GM23338 (cell line): Measurements from ENCODE around the gene TNNC1. TPM values are rescaled to one million over a fixed set of nuclear protein-coding genes. Genes with fewer than 3 reads are reported as not detected.

Experiments used
- ATAC-seq: fragments of 200-7000 bp; cut with Tn5 transposase; 3 replicates; pipeline ENCODE4 v1.9.1; 2020
- DNase-seq: peaks from one replicate; pipeline ENCODE4 v3.0.0-alpha.2; 2015; ENCODE audit warnings: low spot score
- H2AFZ ChIP-seq: fragments of 200-600 bp; sonication (generic); 2 replicates; pipeline ENCODE4 v1.8.0; 2016; ENCODE audit warnings: antibody characterized with exemption, mild to moderate bottlenecking, moderate library complexity
- H3F3A ChIP-seq: fragments of 200-600 bp; sonication (generic); replicated peaks from 2 replicates; pipeline ENCODE4 v1.8.0; 2017; ENCODE audit warnings: antibody characterized with exemption, mixed run types, low read depth
- H3K27ac ChIP-seq: fragments of 200-600 bp; sonication (generic); 2 replicates; pipeline ENCODE4 v1.6.1; 2016; ENCODE audit warnings: low read depth
- H3K27me3 ChIP-seq: fragments of 200-600 bp; sonication (generic); 2 replicates; pipeline ENCODE4 v1.8.0; 2016; ENCODE audit warnings: mild to moderate bottlenecking, mixed run types, moderate library complexity; ENCODE audit not compliant: insufficient read depth
- H3K36me3 ChIP-seq: fragments of 200-600 bp; sonication (generic); 2 replicates; pipeline ENCODE4 v1.8.0; 2016; ENCODE audit warnings: mild to moderate bottlenecking; ENCODE audit not compliant: insufficient read depth
- H3K4me1 ChIP-seq: fragments of 200-600 bp; sonication (generic); 2 replicates; pipeline ENCODE4 v1.8.0; 2016; ENCODE audit warnings: mild to moderate bottlenecking, moderate library complexity; ENCODE audit not compliant: insufficient read depth
- H3K4me2 ChIP-seq: fragments of 200-600 bp; sonication (generic); 2 replicates; pipeline ENCODE4 v1.7.1; 2017; ENCODE audit warnings: mixed run types
- H3K4me3 ChIP-seq: fragments of 200-600 bp; sonication (generic); 2 replicates; pipeline ENCODE4 v1.6.1; 2016; ENCODE audit warnings: mixed run types
- H3K79me2 ChIP-seq: fragments of 200-600 bp; sonication (generic); replicated peaks from 2 replicates; pipeline ENCODE4 v1.8.0; 2017; ENCODE audit warnings: mild to moderate bottlenecking; ENCODE audit not compliant: insufficient read depth
- H3K9me2 ChIP-seq: fragments of 200-600 bp; sonication (generic); 2 replicates; pipeline ENCODE4 v1.8.0; 2017; ENCODE audit not compliant: insufficient read depth
- H4K20me1 ChIP-seq: fragments of 200-600 bp; sonication (generic); replicated peaks from 2 replicates; pipeline ENCODE4 v1.8.0; 2017; ENCODE audit warnings: mild to moderate bottlenecking; ENCODE audit not compliant: insufficient read depth
- H3K27ac Mint-ChIP-seq: 2 replicates; pipeline ENCODE4 v1.8.0; 2020; ENCODE audit warnings: inconsistent platforms, mild to moderate bottlenecking, moderate library complexity, mixed read lengths
- H3K27me3 Mint-ChIP-seq: 3 replicates; pipeline ENCODE4 v1.8.0; 2022; ENCODE audit warnings: low read depth, mild to moderate bottlenecking, moderate library complexity, mixed read lengths, inconsistent platforms; ENCODE audit not compliant: insufficient read depth, poor library complexity
- H3K36me3 Mint-ChIP-seq: 3 replicates; pipeline ENCODE4 v1.8.0; 2021; ENCODE audit warnings: low read depth, mild to moderate bottlenecking, inconsistent platforms, moderate library complexity, mixed read lengths
- H3K4me1 Mint-ChIP-seq: 3 replicates; pipeline ENCODE4 v1.8.0; 2020; ENCODE audit warnings: mild to moderate bottlenecking, inconsistent platforms, mixed read lengths
- H3K4me3 Mint-ChIP-seq: 3 replicates; pipeline ENCODE4 v1.8.0; 2021; ENCODE audit warnings: moderate library complexity, mild to moderate bottlenecking, inconsistent platforms, mixed read lengths
- H3K9me3 Mint-ChIP-seq: 3 replicates; pipeline ENCODE4 v1.8.0; 2020; ENCODE audit warnings: moderate library complexity, mild to moderate bottlenecking, inconsistent platforms, mixed read lengths
- CREB1 ChIP-seq: fragments of 250-450 bp; sonication (Bioruptor Pico); IDR thresholded peaks from 2 replicates; pipeline ENCODE4 v1.5.0; 2020; ENCODE audit warnings: low read depth, mild to moderate bottlenecking, moderate library complexity
- EZH2 ChIP-seq: fragments of 200-600 bp; sonication (generic); IDR thresholded peaks from one replicate; pipeline ENCODE4 v1.8.0; 2017; ENCODE audit warnings: antibody characterized with exemption, mild to moderate bottlenecking, low read depth; ENCODE audit not compliant: unreplicated experiment
- EZH2phosphoT487 ChIP-seq: fragments of 200-600 bp; sonication (generic); IDR thresholded peaks from one replicate; pipeline ENCODE4 v1.8.1; 2018; ENCODE audit warnings: antibody characterized with exemption; ENCODE audit not compliant: unreplicated experiment
- JUNB ChIP-seq: IDR thresholded peaks from one replicate; pipeline ENCODE4 v1.6.1; 2016; ENCODE audit warnings: antibody characterized with exemption; ENCODE audit not compliant: unreplicated experiment
- NANOG ChIP-seq: IDR thresholded peaks from 2 replicates; pipeline ENCODE4 v1.6.1; 2016; ENCODE audit warnings: antibody characterized with exemption, borderline replicate concordance
- POLR2AphosphoS5 ChIP-seq: IDR thresholded peaks from 2 replicates; pipeline ENCODE4 v1.6.1; 2016; ENCODE audit warnings: antibody characterized with exemption, low read depth
- STAT1 ChIP-seq: IDR thresholded peaks from one replicate; pipeline ENCODE4 v1.6.1; 2016; ENCODE audit warnings: antibody characterized with exemption; ENCODE audit not compliant: unreplicated experiment
- ZNF114 ChIP-seq: fragments of 250-450 bp; sonication (Bioruptor Pico); IDR thresholded peaks from 2 replicates; pipeline ENCODE4 v1.5.0; 2020; ENCODE audit warnings: mild to moderate bottlenecking, moderate library complexity
- ZNF331 ChIP-seq: fragments of 250-450 bp; sonication (Bioruptor Pico); IDR thresholded peaks from 2 replicates; pipeline ENCODE4 v1.5.0; 2020; ENCODE audit warnings: low read depth, mild to moderate bottlenecking, moderate library complexity
- polyA plus RNA-seq: library from polyadenylated mRNA; unstranded; fragments of >200 nt; fragmentation: Nextera tagmentation; extraction: Ambion mirVana; gene quantifications from 2 replicates; pipeline ENCODE4 v1.2.1, GENCODE V29; 2016
- total RNA-seq: library from RNA; depleted of rRNA; stranded (reverse); fragments of >200 nt; shearing (Covaris generic); gene quantifications from 2 replicates; pipeline ENCODE4 v1.2.3, GENCODE V29; 2014
- TF ChIP-seq, protein P1 (sequence below), 2 experiments: fragments of 200-600 bp in 1 of 2; sonication (generic) in 1 of 2; conservative IDR thresholded peaks; 2 replicates each; pipeline versions ENCODE4 v1.5.1 to v1.6.1; 2016 to 2017; ENCODE audit warnings: antibody characterized with exemption in 2 of 2, low read depth in 2 of 2, mild to moderate bottlenecking in 2 of 2, moderate library complexity in 1 of 2
- TF ChIP-seq, protein P2 (sequence below): fragments of 250-450 bp; sonication (Bioruptor Pico); IDR thresholded peaks from 2 replicates; pipeline ENCODE4 v1.5.0; 2020; ENCODE audit warnings: mild to moderate bottlenecking, moderate library complexity
- TF ChIP-seq, protein P3 (sequence below): IDR thresholded peaks from 2 replicates; pipeline ENCODE4 v1.6.1; 2016; ENCODE audit warnings: antibody characterized with exemption

Gene TNNC1
- total and polyA plus RNA-seq, 2 experiments from 2014 or later, result 6.5 to 6.9 TPM

DNA sequence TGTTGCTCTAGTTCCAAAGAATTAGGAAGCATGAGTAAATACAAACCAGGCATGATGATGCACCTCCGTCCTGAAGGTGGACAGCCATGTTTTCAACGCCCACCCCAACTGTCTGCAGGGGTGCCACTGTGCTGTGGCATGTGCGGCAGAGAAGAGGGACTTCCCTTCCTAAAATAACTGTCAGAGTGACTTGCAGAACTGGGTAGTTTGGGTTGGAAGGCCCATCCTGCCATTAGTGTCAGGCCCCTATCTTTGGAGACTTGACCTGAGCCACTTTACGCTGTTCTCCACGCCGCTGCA, 23.9 kb upstream of the TNNC1 start (continued):
- TF ChIP-seq EZH2, result no peak
- TF ChIP-seq, protein P1, sequence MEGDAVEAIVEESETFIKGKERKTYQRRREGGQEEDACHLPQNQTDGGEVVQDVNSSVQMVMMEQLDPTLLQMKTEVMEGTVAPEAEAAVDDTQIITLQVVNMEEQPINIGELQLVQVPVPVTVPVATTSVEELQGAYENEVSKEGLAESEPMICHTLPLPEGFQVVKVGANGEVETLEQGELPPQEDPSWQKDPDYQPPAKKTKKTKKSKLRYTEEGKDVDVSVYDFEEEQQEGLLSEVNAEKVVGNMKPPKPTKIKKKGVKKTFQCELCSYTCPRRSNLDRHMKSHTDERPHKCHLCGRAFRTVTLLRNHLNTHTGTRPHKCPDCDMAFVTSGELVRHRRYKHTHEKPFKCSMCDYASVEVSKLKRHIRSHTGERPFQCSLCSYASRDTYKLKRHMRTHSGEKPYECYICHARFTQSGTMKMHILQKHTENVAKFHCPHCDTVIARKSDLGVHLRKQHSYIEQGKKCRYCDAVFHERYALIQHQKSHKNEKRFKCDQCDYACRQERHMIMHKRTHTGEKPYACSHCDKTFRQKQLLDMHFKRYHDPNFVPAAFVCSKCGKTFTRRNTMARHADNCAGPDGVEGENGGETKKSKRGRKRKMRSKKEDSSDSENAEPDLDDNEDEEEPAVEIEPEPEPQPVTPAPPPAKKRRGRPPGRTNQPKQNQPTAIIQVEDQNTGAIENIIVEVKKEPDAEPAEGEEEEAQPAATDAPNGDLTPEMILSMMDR (conservative IDR thresholded peaks at IDR 0.05; ENCODE audit: low read depth in 2 of 2), result no peak
- no peak for TF ChIP-seq CREB1 (CRISPR knock-in tag)
- TF ChIP-seq ZNF331, result no peak
- no peak for TF ChIP-seq STAT1
- TF ChIP-seq NANOG, result no peak

DNA sequence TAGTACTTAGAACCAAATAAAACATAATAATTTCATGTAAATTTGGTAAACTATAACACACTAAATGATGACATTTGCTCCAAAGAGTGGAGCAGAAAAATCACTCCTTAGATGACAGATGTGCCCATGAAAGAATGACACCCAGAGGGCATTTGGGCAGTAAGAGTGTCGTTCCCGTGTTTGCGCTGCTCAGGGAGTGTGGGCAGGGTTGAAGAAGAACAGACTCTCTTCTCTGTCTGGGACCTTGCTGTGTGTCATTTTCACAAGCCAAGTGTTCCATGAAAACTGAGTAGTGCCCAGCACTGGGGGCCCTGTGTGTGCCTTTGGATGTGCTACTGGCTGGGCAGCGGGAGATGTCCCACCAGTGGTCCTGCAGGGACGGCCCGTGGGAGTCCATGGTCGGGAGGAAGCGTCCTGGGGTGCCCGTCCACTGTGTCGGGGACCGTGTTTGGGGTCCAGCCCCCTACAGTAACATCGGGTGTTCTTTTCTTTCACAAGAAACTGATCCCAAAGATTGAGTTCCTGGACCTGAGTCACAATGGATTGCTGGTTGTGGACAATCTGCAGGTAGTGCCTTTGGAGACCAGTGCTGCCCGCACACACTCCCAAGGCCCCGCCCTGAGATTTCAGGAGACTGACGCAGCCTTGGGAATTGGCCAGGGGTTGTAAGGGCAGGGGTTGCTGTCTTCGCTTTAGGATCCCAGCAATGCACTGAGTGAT, 23.4 kb upstream of the TNNC1 start:
- peaks cover 91% of the 10 kb centered on the region for H3K36me3 Mint-ChIP-seq
- no peak overlapping the region for H3K4me2 ChIP-seq

DNA sequence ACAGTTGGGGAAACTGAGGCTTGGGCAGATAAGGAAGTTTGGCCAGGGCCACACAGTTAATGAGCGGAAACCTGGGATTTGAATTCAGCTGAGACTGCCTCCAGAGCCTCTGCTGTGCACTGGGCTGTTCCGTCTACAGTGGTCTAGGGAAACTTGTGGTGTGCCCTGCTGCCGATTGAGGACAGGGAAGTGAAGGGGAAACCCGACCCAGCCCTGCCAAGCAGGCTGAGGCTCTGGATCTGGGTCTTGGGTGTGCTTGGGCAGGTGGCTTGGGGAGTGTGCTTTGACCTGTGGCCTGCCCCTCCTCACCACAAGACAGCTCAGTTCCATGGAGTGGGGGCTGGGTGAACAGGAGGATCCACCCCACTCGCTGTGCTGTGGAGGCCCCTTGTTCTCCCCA, 19.2 kb upstream of the TNNC1 start:
- H3K4me1 Mint-ChIP-seq, result no peaks in the 10 kb centered on the region; the same call in 2 of the 3 replicates
- ATAC-seq (no peak), DNase-seq (no peak)
- no peak overlapping the region for H3K27ac Mint-ChIP-seq
- H3K4me1 ChIP-seq, result no peaks in the 10 kb centered on the region
- H2AFZ ChIP-seq, result no peak overlapping the region
- 0 out of 2 replicates have a peak, but pooled peaks cover 6% of the 10 kb centered on the region for H3F3A ChIP-seq
- peaks cover 19% of the 10 kb centered on the region for H3K79me2 ChIP-seq
- H4K20me1 ChIP-seq, result peaks cover 7% of the 10 kb centered on the region; the same call in 1 of the 2 replicates
- H3K4me3 ChIP-seq, result no peak overlapping the region
- no peaks in the 10 kb centered on the region for H3K9me3 Mint-ChIP-seq
- no peaks in the 10 kb centered on the region for H3K27me3 ChIP-seq
- H3K4me2 ChIP-seq, result no peak overlapping the region
- H3K9me2 ChIP-seq, result no peaks in the 10 kb centered on the region
- peaks cover 28% of the 10 kb centered on the region for H3K36me3 ChIP-seq
- no peak overlapping the region for H3K4me3 Mint-ChIP-seq
- peaks cover 61% of the 10 kb centered on the region for H3K36me3 Mint-ChIP-seq
- H3K27me3 Mint-ChIP-seq, result peaks cover 4% of the 10 kb centered on the region
- H3K27ac ChIP-seq, result no peak overlapping the region
- no peak for TF ChIP-seq EZH2
- TF ChIP-seq POLR2AphosphoS5, result no peak
- TF ChIP-seq, protein P2, sequence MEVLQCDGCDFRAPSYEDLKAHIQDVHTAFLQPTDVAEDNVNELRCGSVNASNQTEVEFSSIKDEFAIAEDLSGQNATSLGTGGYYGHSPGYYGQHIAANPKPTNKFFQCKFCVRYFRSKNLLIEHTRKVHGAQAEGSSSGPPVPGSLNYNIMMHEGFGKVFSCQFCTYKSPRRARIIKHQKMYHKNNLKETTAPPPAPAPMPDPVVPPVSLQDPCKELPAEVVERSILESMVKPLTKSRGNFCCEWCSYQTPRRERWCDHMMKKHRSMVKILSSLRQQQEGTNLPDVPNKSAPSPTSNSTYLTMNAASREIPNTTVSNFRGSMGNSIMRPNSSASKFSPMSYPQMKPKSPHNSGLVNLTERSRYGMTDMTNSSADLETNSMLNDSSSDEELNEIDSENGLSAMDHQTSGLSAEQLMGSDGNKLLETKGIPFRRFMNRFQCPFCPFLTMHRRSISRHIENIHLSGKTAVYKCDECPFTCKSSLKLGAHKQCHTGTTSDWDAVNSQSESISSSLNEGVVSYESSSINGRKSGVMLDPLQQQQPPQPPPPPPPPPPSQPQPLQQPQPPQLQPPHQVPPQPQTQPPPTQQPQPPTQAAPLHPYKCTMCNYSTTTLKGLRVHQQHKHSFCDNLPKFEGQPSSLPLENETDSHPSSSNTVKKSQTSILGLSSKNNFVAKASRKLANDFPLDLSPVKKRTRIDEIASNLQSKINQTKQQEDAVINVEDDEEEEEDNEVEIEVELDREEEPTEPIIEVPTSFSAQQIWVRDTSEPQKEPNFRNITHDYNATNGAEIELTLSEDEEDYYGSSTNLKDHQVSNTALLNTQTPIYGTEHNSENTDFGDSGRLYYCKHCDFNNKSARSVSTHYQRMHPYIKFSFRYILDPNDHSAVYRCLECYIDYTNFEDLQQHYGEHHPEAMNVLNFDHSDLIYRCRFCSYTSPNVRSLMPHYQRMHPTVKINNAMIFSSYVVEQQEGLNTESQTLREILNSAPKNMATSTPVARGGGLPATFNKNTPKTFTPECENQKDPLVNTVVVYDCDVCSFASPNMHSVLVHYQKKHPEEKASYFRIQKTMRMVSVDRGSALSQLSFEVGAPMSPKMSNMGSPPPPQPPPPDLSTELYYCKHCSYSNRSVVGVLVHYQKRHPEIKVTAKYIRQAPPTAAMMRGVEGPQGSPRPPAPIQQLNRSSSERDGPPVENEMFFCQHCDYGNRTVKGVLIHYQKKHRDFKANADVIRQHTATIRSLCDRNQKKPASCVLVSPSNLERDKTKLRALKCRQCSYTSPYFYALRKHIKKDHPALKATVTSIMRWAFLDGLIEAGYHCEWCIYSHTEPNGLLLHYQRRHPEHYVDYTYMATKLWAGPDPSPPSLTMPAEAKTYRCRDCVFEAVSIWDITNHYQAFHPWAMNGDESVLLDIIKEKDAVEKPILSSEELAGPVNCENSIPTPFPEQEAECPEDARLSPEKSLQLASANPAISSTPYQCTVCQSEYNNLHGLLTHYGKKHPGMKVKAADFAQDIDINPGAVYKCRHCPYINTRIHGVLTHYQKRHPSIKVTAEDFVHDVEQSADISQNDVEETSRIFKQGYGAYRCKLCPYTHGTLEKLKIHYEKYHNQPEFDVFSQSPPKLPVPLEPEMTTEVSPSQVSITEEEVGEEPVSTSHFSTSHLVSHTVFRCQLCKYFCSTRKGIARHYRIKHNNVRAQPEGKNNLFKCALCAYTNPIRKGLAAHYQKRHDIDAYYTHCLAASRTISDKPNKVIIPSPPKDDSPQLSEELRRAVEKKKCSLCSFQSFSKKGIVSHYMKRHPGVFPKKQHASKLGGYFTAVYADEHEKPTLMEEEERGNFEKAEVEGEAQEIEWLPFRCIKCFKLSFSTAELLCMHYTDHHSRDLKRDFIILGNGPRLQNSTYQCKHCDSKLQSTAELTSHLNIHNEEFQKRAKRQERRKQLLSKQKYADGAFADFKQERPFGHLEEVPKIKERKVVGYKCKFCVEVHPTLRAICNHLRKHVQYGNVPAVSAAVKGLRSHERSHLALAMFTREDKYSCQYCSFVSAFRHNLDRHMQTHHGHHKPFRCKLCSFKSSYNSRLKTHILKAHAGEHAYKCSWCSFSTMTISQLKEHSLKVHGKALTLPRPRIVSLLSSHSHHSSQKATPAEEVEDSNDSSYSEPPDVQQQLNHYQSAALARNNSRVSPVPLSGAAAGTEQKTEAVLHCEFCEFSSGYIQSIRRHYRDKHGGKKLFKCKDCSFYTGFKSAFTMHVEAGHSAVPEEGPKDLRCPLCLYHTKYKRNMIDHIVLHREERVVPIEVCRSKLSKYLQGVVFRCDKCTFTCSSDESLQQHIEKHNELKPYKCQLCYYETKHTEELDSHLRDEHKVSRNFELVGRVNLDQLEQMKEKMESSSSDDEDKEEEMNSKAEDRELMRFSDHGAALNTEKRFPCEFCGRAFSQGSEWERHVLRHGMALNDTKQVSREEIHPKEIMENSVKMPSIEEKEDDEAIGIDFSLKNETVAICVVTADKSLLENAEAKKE (CRISPR knock-in tag), result no peak
- TF ChIP-seq, protein P3, sequence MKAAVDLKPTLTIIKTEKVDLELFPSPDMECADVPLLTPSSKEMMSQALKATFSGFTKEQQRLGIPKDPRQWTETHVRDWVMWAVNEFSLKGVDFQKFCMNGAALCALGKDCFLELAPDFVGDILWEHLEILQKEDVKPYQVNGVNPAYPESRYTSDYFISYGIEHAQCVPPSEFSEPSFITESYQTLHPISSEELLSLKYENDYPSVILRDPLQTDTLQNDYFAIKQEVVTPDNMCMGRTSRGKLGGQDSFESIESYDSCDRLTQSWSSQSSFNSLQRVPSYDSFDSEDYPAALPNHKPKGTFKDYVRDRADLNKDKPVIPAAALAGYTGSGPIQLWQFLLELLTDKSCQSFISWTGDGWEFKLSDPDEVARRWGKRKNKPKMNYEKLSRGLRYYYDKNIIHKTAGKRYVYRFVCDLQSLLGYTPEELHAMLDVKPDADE, result no peak
- TF ChIP-seq ZNF114 (CRISPR knock-in tag), result no peak

More for the DNA sequence above, 23.4 kb upstream of the TNNC1 start:
- no peaks in the 10 kb centered on the region for H3K79me2 ChIP-seq
- H3F3A ChIP-seq, result 0 out of 2 replicates have a peak, but pooled peaks cover 6% of the 10 kb centered on the region
- no peaks in the 10 kb centered on the region; the same call in 2 of the 3 replicates for H3K4me1 Mint-ChIP-seq
- H3K9me3 Mint-ChIP-seq, result no peaks in the 10 kb centered on the region; the same call in 2 of the 3 replicates
- peaks cover 2% of the 10 kb centered on the region for H3K27me3 Mint-ChIP-seq
- H2AFZ ChIP-seq, result no peak overlapping the region
- no peak overlapping the region for H3K27ac Mint-ChIP-seq
- H3K27me3 ChIP-seq, result no peaks in the 10 kb centered on the region
- H3K36me3 ChIP-seq, result peaks cover 33% of the 10 kb centered on the region
- no peaks in the 10 kb centered on the region for H3K4me1 ChIP-seq
- no peak overlapping the region for H3K4me3 ChIP-seq
- no peak overlapping the region for H3K4me3 Mint-ChIP-seq
- TF ChIP-seq STAT1, result no peak
- TF ChIP-seq CREB1 (CRISPR knock-in tag), result no peak
- TF ChIP-seq EZH2phosphoT487, result no peak
- TF ChIP-seq POLR2AphosphoS5, result no peak
- no peak for TF ChIP-seq JUNB
- ATAC-seq, result no peak
- H3K27ac ChIP-seq, result no peak overlapping the region
- no peak for DNase-seq
- H4K20me1 ChIP-seq, result peaks cover 7% of the 10 kb centered on the region; the same call in 1 of the 2 replicates
- no peaks in the 10 kb centered on the region for H3K9me2 ChIP-seq
